GM13977 (cell line): ENCODE measurements around the gene SLC16A10.
"Not testable (repeated sequence)": the region's sequence is repeated elsewhere in the genome, so short reads cannot be mapped to it uniquely, and the experiment has no call there.

Experiments
- DNase-seq: peaks from one replicate; pipeline ENCODE4 v3.0.0; 2012; ENCODE audit warnings: low spot score
- in situ Hi-C: fragments of 300-500 bp; cut with MboI; formaldehyde crosslinking; loops from one replicate; pipeline ENCODE4 v1.12.0; 2022; ENCODE audit warnings: low sequenced_read_pairs, low pct_unique_long_range_greater_than_20kb, mixed read lengths, inconsistent platforms; ENCODE audit not compliant: unreplicated experiment
- TF ChIP-seq, protein P1 (sequence below): IDR thresholded peaks from 2 replicates; pipeline ENCODE4 v1.5.1; 2012; ENCODE audit warnings: mild to moderate bottlenecking, control low read depth; ENCODE audit not compliant: insufficient read depth; ENCODE audit errors: extremely low read depth, missing control alignments

Gene SLC16A10

DNA sequence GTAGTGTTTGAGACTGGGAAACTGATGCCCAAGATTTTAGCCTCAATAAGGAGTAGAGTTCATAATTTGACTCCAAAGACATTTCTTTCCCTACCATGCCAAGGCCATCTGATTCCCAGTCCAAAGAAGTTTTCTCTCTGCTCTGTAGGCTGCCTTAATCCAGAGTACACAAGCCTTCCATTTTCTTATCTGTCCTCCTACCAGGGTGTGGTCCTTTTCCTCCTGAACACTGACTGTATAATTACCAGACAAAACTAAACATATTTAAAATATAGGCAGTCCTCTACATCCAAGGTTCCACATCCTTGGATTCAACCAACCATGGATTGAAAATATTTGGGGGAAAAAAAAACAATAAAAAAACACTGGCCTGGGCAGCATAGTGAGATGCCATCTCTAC, 108.4 kb downstream of the SLC16A10 start:
- in situ Hi-C loops = no loop called here
- TF ChIP-seq, protein P1, sequence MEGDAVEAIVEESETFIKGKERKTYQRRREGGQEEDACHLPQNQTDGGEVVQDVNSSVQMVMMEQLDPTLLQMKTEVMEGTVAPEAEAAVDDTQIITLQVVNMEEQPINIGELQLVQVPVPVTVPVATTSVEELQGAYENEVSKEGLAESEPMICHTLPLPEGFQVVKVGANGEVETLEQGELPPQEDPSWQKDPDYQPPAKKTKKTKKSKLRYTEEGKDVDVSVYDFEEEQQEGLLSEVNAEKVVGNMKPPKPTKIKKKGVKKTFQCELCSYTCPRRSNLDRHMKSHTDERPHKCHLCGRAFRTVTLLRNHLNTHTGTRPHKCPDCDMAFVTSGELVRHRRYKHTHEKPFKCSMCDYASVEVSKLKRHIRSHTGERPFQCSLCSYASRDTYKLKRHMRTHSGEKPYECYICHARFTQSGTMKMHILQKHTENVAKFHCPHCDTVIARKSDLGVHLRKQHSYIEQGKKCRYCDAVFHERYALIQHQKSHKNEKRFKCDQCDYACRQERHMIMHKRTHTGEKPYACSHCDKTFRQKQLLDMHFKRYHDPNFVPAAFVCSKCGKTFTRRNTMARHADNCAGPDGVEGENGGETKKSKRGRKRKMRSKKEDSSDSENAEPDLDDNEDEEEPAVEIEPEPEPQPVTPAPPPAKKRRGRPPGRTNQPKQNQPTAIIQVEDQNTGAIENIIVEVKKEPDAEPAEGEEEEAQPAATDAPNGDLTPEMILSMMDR = no peak
- DNase-seq = no peak

DNA sequence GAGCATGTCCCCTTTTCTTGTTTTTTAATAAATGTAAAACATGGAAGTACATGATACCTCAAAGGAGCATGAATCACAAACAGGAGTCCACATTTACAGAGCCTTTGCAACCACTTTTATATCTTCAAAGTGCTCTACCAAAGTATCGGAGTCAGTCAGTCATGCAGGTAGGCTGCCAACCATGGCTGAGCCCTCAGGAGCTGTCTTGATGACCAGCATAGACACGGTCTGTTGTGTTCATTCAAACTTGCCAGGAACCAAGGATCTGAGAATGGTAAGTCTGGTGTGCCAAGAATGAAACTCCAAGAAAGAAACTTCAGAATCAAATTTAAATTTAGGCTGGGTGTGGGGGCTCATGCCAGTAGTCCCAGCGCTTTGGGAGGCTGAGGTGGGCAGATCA, 111.5 kb downstream of the SLC16A10 start:
- no peak for DNase-seq
- in situ Hi-C loops = no loop called here
- TF ChIP-seq, protein P1 = no peak

GRCh38 chr6:111199935-111200334, 112.6 kb downstream of the SLC16A10 start:
- DNase-seq = no peak
- in situ Hi-C loops = loop anchor here (25.0 kb wide), 1 partner anchor 688 kb away; no protein-coding TSS in a partner anchor
- TF ChIP-seq, protein P1 = no peak

DNA sequence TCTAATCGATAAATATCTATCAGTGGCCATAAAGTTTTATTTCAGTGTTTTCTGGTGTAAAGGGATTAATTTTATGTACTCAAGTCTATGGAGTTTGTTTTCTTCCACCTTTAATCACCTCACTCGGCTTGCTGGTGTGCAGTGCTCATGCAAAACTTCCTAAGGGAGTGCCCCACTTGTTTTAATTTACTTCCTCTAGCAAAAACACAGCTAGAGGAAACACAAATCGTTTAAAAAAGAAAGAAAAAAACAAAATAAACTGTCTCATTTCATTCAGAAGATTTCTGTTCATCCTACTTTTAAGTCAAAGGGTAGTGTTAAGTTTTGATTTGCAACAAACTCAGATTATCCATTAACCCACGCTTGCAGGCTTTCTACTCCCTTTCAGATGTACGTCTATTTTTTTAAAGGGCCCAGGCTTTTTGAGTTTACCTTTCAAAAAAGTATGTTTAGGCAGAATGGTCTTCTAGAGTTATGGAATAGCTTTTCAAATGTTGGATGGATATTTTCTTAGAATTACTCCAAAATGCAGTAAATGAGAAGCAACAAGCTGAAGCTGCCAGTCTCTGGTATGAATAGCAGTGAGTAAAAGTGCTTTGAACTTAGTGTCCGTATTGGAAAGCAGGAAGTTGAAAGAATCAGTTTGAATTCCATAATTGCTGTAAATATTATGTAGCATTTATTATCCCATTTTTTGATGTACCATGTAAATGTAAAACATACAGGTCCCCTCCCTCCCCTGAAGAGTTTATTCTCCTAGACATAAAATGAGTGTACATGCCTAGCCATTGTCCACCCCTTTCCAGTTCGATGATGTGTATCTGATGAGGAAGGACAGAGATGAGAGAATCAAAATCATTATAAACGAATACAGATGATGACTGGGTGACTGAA, 113.3 kb downstream of the SLC16A10 start:
- TF ChIP-seq, protein P1 = no peak
- DNase-seq = no peak
- in situ Hi-C loops = loop anchor here (25.0 kb wide), 1 partner anchor 688 kb away; no protein-coding TSS in a partner anchor

DNA sequence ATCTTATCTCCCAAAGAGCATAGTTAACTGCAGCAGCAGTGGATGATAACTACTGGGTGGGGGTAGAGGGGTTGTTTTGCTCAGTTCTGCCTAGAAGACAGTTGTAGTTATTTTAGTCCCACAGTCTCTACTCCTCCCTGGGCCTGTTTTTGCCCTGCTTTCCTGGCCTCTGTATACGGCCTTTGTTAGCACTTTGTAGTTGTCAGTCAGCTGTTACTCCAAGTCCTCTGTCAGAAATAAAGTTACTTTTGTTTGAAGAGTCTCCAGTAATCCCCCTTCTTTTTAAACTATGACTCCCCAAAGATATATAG, 113.9 kb downstream of the SLC16A10 start:
- in situ Hi-C loops = loop anchor here (25.0 kb wide), 1 partner anchor 689 kb away; no protein-coding TSS in a partner anchor
- no peak for DNase-seq
- TF ChIP-seq, protein P1 = no peak

DNA sequence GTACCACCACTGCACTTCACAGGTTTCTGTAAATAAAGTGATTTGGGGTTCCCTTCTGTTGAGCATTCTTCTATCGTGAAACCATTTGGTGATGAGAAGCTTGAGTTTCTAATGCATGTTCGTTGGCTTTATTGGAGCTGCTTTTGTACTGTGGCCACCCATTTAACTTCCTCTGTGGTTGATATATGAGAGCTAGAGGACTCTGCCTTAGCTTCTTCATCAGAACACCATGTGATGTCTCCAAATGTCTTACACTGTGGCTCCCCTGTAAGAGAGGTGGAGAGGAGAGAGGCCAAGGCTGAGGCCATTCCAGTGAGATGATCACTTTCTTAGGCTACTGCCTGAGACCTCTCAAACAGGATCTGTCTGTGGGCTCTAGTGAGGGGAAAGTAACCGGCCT, 114.5 kb downstream of the SLC16A10 start:
- no peak for DNase-seq
- in situ Hi-C loops = loop anchor here (25.0 kb wide), 1 partner anchor 689 kb away; no protein-coding TSS in a partner anchor
- TF ChIP-seq, protein P1 = no peak

DNA sequence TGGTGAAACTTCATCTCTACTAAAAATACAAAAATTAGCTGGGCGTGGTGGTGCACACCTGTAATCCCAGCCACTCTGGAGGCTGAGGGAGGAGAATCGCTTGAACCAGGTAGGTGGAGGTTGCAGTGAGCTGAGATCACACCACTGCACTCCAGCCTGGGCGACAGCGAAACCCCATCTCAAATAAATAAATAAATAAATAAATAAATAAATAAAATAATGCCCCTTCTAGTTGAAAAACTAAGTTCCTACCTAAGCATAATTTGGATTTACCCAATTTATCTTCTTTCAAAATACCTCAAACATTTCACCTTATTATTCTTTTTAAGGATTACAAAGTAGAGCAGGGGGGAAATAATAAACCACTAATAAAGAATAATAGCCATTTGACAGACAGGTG, 116.2 kb downstream of the SLC16A10 start:
- not testable (repeated sequence) for DNase-seq
- in situ Hi-C loops = loop anchor here (25.0 kb wide), 1 partner anchor 691 kb away; no protein-coding TSS in a partner anchor
